ENCODE measurements around the gene ITSN2.

The ITSN2 gene

GRCh38 chr2:24262421-24262970, 97.8 kb downstream of the ITSN2 start:
- no peak for DNase-seq

- no peak for DNase-seq
Measured at GRCh38 chr2:24261441-24261840, 98.9 kb downstream of the ITSN2 start.

GRCh38 chr2:24259316-24259715, 101.0 kb downstream of the ITSN2 start:
- DNase-seq: no peak

GRCh38 chr2:24258718-24259117, 101.6 kb downstream of the ITSN2 start:
- no peak for DNase-seq

- DNase-seq: no peak
Measured at GRCh38 chr2:24253303-24253919, 106.9 kb downstream of the ITSN2 start.

- no peak for DNase-seq
Measured at GRCh38 chr2:24247592-24247991, 112.7 kb downstream of the ITSN2 start.

- DNase-seq: no peak
Measured at GRCh38 chr2:24247164-24247563, 113.2 kb downstream of the ITSN2 start.

GRCh38 chr2:24245986-24246776, 114.2 kb downstream of the ITSN2 start:
- no peak for DNase-seq

GRCh38 chr2:24241528-24241927, 118.8 kb downstream of the ITSN2 start:
- DNase-seq: no peak

- no peak for DNase-seq
Measured at GRCh38 chr2:24239553-24239952, 120.8 kb downstream of the ITSN2 start.

GRCh38 chr2:24238158-24238557, 122.2 kb downstream of the ITSN2 start:
- DNase-seq: no peak

- DNase-seq: no peak
Measured at GRCh38 chr2:24237313-24237712, 123.0 kb downstream of the ITSN2 start.

GRCh38 chr2:24233321-24233720, 127.0 kb downstream of the ITSN2 start:
- no peak for DNase-seq

GRCh38 chr2:24231461-24231881, 128.9 kb downstream of the ITSN2 start:
- DNase-seq: no peak

- no peak for DNase-seq
Measured at GRCh38 chr2:24228470-24228869, 131.9 kb downstream of the ITSN2 start.

- no peak for DNase-seq
Measured at GRCh38 chr2:24225499-24226242, 134.7 kb downstream of the ITSN2 start.

GRCh38 chr2:24222946-24223345, 137.4 kb downstream of the ITSN2 start:
- DNase-seq: no peak

GRCh38 chr2:24221343-24222050, 138.8 kb downstream of the ITSN2 start:
- DNase-seq: no peak

GRCh38 chr2:24220554-24221291, 139.6 kb downstream of the ITSN2 start:
- no peak for DNase-seq

GRCh38 chr2:24214880-24215279, 145.5 kb downstream of the ITSN2 start:
- DNase-seq: no peak

GRCh38 chr2:24211408-24211807, 148.9 kb downstream of the ITSN2 start:
- DNase-seq: no peak

- DNase-seq: no peak
Measured at GRCh38 chr2:24210723-24211122, 149.6 kb downstream of the ITSN2 start.

Measured in activated effector memory CD4-positive, alpha-beta T cell treated with anti-CD3 and anti-CD28 coated beads, Interleukin-2, amount 50 U/mL, for 16 hours (primary cell).